K562 (cell line): Measurements from ENCODE around the gene EME2. TPM values are rescaled to one million over a fixed set of nuclear protein-coding genes. Genes with fewer than 3 reads are reported as not detected.

Experiments used
- CTBP1 ChIP-seq: fragments of 450-650 bp; IDR thresholded peaks from 2 replicates; pipeline ENCODE4 v1.6.1; 2016; ENCODE audit warnings: borderline replicate concordance
- EP400 ChIP-seq: fragments of 450-650 bp; IDR thresholded peaks from 2 replicates; pipeline ENCODE4 v1.6.1; 2017; ENCODE audit warnings: antibody characterized with exemption, mild to moderate bottlenecking, moderate library complexity
- GATAD2B ChIP-seq: fragments of 450-650 bp; IDR thresholded peaks from 2 replicates; pipeline ENCODE4 v1.6.1; 2017; ENCODE audit warnings: mild to moderate bottlenecking, borderline replicate concordance
- MAFK ChIP-seq: IDR thresholded peaks from 2 replicates; pipeline ENCODE4 v1.6.1; 2011; ENCODE audit warnings: low read length, improper control_type of control experiment
- NFYB ChIP-seq: IDR thresholded peaks from 2 replicates; pipeline ENCODE4 v1.6.1; 2011; ENCODE audit warnings: mild to moderate bottlenecking, moderate library complexity; ENCODE audit not compliant: insufficient read length; ENCODE audit errors: extremely low read depth
- SAFB ChIP-seq: fragments of 200-400 bp; formaldehyde crosslinking; IDR thresholded peaks from 2 replicates; pipeline ENCODE4 v1.6.1; 2017; ENCODE audit warnings: low read depth, low read length, borderline replicate concordance
- SP2 ChIP-seq: IDR thresholded peaks from 2 replicates; pipeline ENCODE4 v1.6.1; 2011; ENCODE audit warnings: mild to moderate bottlenecking, low read depth, low read length, moderate library complexity; ENCODE audit not compliant: poor library complexity, severe bottlenecking; ENCODE audit errors: extremely low read depth
- SRF ChIP-seq, 2 experiments: fragments of 250-450, 450-650 bp in 1 of 2; sonication (Bioruptor Pico) in 1 of 2; sonication (generic) in 1 of 2; formaldehyde crosslinking; IDR thresholded peaks; 2 replicates each; pipeline versions ENCODE4 v1.5.0 to v1.5.1; 2020 to 2022; ENCODE audit warnings: mild to moderate bottlenecking in 1 of 2, missing genetic modification reagents in 1 of 2
- ZC3H11A ChIP-seq: IDR thresholded peaks from 2 replicates; pipeline ENCODE4 v1.6.1; 2012; ENCODE audit warnings: low read depth, low read length, improper control_type of control experiment
- ZNF668 ChIP-seq: fragments of 250-450 bp; sonication (Bioruptor Pico); IDR thresholded peaks from 2 replicates; pipeline ENCODE4 v1.8.0; 2022; ENCODE audit warnings: mild to moderate bottlenecking, inconsistent platforms
- ZNF77 ChIP-seq: fragments of 250-450 bp; sonication (Bioruptor Pico); IDR thresholded peaks from 2 replicates; pipeline ENCODE4 v1.5.0; 2020
- polyA plus RNA-seq, 8 experiments: library from polyadenylated mRNA; depleted of rRNA in 4 of 8; stranded (reverse) in 5 of 8; unstranded in 3 of 8; fragments of >200 nt; fragmentation: Nextera tagmentation in 2 of 8; fragmentation: Illumina TruSeq in 1 of 8; extraction: Ambion mirVana in 2 of 8; extraction: Trizol in 1 of 8; gene quantifications; 2 replicates each; pipeline versions ENCODE4 v1.2.1 to v1.2.3, GENCODE V29; 2011 to 2014; ENCODE audit warnings: inconsistent platforms in 1 of 8, missing spikeins in 1 of 8
- total RNA-seq, 7 experiments: library from RNA; depleted of rRNA in 6 of 7; stranded (reverse); fragments of >200 nt in 6 of 7; fragmentation: Illumina TruSeq in 2 of 7; extraction: Trizol in 2 of 7; gene quantifications; 2 replicates each; pipeline versions ENCODE4 v1.2.1 to v1.2.3, GENCODE V29; 2011 to 2021; ENCODE audit warnings: low replicate concordance in 1 of 7
- TF ChIP-seq, protein P1 (sequence below): fragments of 150-350 bp; IDR thresholded peaks from 2 replicates; pipeline ENCODE4 v1.6.1; 2014; ENCODE audit warnings: low read depth, mild to moderate bottlenecking, low read length, borderline replicate concordance
- TF ChIP-seq, protein P2 (sequence below): sonication (generic); formaldehyde crosslinking; IDR thresholded peaks from 2 replicates; pipeline ENCODE4 v1.9.0; 2022; ENCODE audit warnings: mild to moderate bottlenecking, missing genetic modification reagents
- TF ChIP-seq, protein P3 (sequence below): sonication (generic); formaldehyde crosslinking; IDR thresholded peaks from 2 replicates; pipeline ENCODE4 v1.8.0; 2022; ENCODE audit warnings: mild to moderate bottlenecking, missing genetic modification reagents
- TF ChIP-seq, protein P4 (sequence below), 2 experiments: IDR thresholded peaks; 2 replicates each; pipeline ENCODE4 v1.6.1; 2011; ENCODE audit warnings: borderline replicate concordance in 1 of 2, control low read depth in 1 of 2, low read depth in 1 of 2, low read length in 1 of 2, mild to moderate bottlenecking in 1 of 2, mixed read lengths in 1 of 2, moderate library complexity in 1 of 2; ENCODE audit not compliant: insufficient read depth in 1 of 2, insufficient read length in 1 of 2, poor library complexity in 1 of 2, severe bottlenecking in 1 of 2; ENCODE audit errors: extremely low read depth in 1 of 2

Gene EME2
- total and polyA plus RNA-seq, 9 of the 15 experiments (the other 6 are each of a cell fraction or from before 2014, with no cell fraction given) = 0.35 to 19.9 (median 3.5) TPM

DNA sequence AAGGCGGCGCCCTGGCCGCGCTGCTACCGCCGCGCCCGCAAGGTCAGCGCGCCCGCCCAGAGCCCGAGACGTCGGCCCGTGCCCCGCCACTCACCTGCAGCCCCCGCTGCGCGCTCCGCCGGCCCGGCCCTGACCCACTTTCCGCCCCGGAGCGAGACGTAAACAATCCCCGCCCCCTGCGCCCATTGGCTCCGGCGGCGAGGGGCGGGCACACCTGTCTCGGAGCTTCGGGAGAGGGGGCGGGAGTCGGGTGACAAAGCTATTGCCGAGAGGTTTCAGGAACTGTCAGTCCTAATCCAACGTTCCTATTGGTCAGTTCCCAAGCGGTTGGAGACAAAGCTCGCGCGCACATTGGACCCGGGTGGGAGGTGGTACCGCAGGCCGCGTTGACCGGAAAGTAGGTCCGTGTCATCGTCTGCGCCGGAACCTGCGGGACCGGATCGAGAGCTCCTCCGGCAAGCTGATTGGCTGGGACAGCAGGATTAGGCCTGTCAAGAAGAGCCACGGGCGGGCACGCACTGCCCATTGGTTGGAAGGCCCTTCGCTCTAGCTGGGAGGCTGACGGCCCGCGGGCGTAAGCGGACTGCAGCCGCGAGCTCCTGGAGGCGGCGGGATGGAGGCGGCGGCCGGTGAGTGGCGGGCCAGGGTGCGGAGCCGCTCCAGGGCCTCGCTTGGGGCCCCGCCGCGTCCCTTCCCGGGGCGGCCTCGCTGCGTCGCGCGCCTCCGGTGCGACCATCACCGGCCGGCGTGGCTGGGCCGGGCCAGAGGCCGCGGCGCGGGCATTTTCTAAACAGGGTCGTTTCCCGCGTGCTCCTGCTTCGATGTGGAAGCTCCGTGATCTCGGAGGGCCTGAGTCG is 10.0 kb downstream of the EME2 start, which contains the start of the genes NUBP2 and SPSB3 (continued):
- TF ChIP-seq, protein P1, sequence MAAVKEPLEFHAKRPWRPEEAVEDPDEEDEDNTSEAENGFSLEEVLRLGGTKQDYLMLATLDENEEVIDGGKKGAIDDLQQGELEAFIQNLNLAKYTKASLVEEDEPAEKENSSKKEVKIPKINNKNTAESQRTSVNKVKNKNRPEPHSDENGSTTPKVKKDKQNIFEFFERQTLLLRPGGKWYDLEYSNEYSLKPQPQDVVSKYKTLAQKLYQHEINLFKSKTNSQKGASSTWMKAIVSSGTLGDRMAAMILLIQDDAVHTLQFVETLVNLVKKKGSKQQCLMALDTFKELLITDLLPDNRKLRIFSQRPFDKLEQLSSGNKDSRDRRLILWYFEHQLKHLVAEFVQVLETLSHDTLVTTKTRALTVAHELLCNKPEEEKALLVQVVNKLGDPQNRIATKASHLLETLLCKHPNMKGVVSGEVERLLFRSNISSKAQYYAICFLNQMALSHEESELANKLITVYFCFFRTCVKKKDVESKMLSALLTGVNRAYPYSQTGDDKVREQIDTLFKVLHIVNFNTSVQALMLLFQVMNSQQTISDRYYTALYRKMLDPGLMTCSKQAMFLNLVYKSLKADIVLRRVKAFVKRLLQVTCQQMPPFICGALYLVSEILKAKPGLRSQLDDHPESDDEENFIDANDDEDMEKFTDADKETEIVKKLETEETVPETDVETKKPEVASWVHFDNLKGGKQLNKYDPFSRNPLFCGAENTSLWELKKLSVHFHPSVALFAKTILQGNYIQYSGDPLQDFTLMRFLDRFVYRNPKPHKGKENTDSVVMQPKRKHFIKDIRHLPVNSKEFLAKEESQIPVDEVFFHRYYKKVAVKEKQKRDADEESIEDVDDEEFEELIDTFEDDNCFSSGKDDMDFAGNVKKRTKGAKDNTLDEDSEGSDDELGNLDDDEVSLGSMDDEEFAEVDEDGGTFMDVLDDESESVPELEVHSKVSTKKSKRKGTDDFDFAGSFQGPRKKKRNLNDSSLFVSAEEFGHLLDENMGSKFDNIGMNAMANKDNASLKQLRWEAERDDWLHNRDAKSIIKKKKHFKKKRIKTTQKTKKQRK = peak; percentile 95
- no peak for TF ChIP-seq ZNF668 (CRISPR knock-in tag)
- peak; percentile 51; the same call in 1 of the 2 replicates for TF ChIP-seq SAFB
- TF ChIP-seq, protein P2, sequence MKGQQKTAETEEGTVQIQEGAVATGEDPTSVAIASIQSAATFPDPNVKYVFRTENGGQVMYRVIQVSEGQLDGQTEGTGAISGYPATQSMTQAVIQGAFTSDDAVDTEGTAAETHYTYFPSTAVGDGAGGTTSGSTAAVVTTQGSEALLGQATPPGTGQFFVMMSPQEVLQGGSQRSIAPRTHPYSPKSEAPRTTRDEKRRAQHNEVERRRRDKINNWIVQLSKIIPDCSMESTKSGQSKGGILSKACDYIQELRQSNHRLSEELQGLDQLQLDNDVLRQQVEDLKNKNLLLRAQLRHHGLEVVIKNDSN (CRISPR knock-in tag) = 0 out of 2 replicates have a peak, but pooled peaks have one; percentile 18
- TF ChIP-seq ZC3H11A = no peak
- TF ChIP-seq, protein P3, sequence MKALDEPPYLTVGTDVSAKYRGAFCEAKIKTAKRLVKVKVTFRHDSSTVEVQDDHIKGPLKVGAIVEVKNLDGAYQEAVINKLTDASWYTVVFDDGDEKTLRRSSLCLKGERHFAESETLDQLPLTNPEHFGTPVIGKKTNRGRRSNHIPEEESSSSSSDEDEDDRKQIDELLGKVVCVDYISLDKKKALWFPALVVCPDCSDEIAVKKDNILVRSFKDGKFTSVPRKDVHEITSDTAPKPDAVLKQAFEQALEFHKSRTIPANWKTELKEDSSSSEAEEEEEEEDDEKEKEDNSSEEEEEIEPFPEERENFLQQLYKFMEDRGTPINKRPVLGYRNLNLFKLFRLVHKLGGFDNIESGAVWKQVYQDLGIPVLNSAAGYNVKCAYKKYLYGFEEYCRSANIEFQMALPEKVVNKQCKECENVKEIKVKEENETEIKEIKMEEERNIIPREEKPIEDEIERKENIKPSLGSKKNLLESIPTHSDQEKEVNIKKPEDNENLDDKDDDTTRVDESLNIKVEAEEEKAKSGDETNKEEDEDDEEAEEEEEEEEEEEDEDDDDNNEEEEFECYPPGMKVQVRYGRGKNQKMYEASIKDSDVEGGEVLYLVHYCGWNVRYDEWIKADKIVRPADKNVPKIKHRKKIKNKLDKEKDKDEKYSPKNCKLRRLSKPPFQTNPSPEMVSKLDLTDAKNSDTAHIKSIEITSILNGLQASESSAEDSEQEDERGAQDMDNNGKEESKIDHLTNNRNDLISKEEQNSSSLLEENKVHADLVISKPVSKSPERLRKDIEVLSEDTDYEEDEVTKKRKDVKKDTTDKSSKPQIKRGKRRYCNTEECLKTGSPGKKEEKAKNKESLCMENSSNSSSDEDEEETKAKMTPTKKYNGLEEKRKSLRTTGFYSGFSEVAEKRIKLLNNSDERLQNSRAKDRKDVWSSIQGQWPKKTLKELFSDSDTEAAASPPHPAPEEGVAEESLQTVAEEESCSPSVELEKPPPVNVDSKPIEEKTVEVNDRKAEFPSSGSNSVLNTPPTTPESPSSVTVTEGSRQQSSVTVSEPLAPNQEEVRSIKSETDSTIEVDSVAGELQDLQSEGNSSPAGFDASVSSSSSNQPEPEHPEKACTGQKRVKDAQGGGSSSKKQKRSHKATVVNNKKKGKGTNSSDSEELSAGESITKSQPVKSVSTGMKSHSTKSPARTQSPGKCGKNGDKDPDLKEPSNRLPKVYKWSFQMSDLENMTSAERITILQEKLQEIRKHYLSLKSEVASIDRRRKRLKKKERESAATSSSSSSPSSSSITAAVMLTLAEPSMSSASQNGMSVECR (CRISPR knock-in tag) = 0 out of 2 replicates have a peak, but pooled peaks have one; percentile 62
- peak; percentile 21; the same call in 1 of the 2 replicates for TF ChIP-seq MAFK
- peak; percentile 93 for TF ChIP-seq EP400
- TF ChIP-seq, protein P4, sequence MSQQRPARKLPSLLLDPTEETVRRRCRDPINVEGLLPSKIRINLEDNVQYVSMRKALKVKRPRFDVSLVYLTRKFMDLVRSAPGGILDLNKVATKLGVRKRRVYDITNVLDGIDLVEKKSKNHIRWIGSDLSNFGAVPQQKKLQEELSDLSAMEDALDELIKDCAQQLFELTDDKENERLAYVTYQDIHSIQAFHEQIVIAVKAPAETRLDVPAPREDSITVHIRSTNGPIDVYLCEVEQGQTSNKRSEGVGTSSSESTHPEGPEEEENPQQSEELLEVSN (IDR thresholded peaks at IDR 0.05; ENCODE audit: borderline replicate concordance in 1 of 2, extremely low read depth in 1 of 2, insufficient read depth in 1 of 2, insufficient read length in 1 of 2, low read depth in 1 of 2, low read length in 1 of 2, poor library complexity in 1 of 2, severe bottlenecking in 1 of 2) = peak in 1 of 2 experiments; percentile 65
- TF ChIP-seq SRF (CRISPR knock-in tag; IDR thresholded peaks at IDR 0.05) = peak in 1 of 2 experiments; percentile 6; a peak in 1 of 4 replicates
- TF ChIP-seq GATAD2B = peak; percentile 70; the same call in 1 of the 2 replicates
- TF ChIP-seq CTBP1 = peak; percentile 74
- peak; percentile 83 for TF ChIP-seq SP2
- TF ChIP-seq ZNF77 (CRISPR knock-in tag) = no peak
- peak; percentile 99 for TF ChIP-seq NFYB
